DMS 273 treated with DMSO at 0.1 percent for 48 hours (cell line): ENCODE data around the gene FCER2.
"Not testable (repeated sequence)": the region's sequence is repeated elsewhere in the genome, so short reads cannot be mapped to it uniquely, and the experiment has no call there.

Experiments
- DNase-seq: peaks from one replicate; lab custom pipeline; 2025; lab: John Stamatoyannopoulos, UW

FCER2 gene

GRCh38 chr19:7647156-7647555, 54.8 kb downstream of the FCER2 start:
- no peak for DNase-seq

DNA sequence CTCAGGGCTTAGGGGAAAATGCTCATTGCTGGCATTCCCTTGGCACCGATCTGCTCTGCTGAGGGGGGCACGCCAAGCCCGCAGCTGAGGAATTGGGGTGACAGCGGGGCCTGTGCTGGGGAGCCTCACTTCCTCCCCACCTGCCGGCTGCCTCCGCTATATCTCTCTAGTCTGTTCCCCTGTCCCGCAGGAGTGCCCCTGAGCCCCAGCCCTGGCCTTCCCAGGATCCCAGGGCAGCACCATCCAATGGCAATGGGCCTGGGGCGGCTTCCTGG, 55.6 kb downstream of the FCER2 start:
- no peak for DNase-seq

DNA sequence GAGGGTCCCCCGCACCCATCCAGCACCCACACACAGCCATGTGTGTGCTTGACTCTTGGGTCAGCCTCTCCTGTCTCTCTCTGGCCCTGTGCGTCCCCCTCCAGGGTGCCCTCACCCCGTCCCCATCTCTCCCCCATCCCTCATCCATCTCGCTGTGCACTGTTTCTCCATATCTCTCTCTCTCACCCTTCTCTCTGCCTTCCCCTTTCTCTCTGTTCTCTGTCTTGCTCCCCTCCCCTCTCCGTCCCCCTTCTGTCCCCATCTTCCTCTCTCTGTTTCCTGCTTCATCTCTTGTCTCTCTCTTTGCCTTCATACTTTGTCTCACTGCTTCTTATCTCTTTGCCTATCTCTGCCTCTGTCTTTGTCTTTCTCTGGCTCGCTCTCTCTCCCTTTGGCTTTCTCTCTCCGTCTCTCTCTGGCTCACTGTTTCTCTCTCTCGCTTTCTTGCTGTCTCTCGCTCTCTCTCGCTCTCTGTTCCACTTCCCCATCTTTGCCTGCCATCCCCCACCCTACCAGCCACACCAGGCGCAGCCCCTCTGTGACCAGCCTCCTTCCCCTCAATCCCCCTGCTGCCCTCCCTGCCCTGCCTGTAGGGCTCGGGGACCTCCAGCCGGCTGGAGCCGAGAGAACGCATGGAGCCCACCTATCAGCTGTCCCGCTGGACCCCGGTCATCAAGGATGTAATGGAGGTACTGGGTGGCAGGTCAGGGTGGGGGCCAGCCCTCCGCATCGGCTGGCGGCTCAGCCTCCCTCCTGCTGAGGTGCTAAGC, 56.1 kb downstream of the FCER2 start:
- no peak for DNase-seq

- DNase-seq, result no peak
These were observed 56.8 kb downstream of the FCER2 start for GRCh38 chr19:7645163-7645562.

DNA sequence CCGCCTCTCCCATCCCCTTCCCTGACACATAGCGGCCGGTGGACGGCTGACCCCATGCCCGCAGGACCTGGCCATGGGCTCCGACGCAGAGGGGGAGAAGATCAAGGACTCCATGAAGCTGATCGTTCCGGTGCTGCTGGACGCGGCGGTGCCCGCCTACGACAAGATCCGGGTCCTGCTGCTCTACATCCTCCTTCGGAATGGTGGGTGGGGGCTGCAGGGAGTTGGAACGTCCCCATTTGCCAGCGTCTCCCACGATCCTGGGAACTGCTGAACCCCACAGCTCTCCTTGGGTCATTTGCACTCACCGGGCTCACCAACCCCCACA, 57.4 kb downstream of the FCER2 start:
- no peak for DNase-seq

DNA sequence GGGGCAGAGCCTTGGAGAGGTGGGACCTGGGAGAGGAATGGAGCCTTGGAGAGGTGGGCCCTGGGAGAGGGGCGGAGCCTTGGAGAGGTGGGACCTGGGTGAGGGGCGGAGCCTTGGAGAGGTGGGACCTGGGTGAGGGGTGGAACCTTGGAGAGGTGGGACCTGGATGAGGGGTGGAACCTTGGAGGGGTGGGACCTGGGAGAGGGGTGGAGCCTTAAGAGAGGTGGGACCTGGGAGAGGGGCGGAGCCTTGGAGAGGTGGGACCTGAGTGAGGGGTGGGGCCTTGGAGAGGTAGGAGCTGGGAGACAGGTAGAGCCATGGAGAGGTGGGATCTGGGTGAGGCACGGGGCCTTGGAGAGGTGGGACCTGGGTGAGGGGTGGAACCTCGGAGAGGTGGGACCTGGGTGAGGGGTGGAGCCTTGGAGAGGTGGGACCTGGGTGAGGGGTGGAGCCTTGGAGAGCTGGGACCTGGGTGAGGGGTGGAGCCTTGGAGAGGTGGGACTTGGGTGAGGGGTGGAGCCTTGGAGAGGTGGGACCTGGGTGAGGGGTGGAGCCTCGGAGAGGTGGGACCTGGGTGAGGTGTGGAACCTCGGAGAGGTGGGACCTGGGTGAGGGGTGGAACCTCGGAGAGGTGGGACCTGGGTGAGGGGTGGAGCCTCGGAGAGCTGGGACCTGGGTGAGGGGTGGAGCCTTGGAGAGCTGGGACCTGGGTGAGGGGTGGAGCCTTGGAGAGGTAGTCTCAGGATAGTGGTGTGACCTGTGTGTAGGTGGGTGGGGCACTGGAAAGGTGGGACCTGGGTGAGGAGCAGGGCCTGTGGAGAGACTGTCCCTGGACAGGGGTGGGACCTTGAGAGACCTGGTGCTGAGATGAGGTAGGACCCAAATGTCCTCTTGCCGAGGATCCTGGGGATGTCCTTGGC, 58.0 kb downstream of the FCER2 start:
- not testable (repeated sequence) for DNase-seq

GRCh38 chr19:7643031-7643415, 58.9 kb downstream of the FCER2 start:
- DNase-seq, result no peak

- no peak for DNase-seq
These were observed 59.5 kb downstream of the FCER2 start for GRCh38 chr19:7642295-7643030.

DNA sequence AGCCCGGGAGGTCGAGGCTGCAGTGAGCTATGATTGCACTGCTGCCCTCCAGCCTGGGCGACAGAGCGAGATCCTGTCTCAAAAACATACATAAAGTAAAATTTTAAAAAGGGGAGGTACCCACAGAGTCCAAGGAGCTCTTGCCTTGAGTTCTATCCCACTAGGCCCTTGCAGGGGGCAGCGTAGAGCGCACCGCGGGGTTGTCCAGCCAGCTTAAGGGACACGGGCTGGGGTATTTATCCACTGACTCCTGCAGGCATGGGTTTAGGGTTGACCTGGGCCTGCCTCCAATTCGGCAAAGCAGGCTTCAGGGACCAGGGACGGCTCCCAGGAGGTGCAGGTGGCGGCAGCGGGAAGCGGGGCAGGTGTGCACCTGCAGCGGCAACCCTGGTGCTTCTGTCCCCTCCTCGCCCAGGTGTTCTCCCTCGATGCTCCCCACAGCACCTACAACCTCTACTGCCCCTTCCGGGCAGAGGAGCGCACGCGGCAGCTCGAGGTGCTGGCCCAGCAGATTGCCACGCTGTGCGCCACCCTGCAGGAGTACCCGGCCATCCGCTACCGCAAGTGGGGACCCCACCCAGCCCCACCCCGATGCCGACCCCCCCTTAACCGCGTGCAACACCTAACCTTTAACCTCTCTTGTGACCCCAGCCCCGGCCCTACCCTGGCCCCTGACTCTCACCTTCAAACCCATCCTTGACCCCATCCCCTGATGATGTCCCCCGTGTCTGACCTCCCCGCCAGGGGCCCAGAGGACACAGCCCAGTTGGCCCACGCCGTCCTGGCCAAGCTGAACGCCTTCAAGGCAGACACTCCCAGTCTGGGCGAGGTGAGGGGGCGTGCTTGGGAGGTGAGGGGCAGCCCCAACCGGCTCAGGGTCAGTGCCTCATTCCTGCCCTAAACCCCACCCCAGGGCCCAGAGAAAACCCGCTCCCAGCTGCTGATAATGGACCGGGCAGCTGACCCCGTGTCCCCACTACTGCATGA, 60.3 kb downstream of the FCER2 start:
- no peak for DNase-seq

DNA sequence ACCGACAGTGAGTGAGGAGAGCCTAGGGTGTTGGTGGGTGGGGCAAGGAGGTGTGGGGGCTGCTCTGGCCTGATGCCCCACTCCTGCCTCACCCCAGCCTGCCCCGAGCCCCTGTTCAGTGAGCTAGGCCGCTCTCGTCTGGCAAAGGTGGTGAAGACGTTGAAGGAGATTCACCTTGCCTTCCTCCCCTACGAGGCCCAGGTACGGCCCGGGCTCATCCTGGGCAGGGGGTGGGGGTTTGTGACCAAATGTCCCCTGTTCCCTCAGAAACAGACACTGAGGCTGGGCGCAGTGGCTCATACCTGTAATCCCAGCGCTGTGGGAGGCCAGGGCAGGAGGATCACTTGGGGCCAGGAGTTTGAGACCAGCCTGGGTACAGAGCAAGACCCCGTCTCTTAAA, 61.1 kb downstream of the FCER2 start:
- no peak for DNase-seq

DNA sequence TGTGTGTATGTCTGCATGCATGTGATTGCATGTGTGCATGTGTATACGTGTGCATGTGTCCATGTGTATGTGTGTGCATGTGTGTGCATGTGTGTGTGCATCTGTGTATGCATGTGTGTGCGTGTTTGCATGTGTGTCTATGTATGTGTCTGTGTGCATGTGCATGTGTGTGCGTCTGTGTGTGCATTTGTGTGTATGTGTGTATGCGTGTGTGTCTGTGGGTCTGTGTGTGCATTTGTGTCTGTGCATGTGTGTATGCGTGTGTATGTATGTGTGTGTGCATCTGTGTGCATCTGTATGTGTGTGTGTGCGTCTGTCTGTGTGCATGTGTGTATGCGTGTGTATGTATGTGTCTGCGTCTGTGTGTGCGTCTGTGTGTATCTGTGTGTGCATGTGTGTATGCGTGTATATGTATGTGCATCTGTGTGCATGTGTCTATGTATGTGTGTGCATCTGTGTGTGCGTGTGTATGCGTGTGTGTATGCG, 62.0 kb downstream of the FCER2 start:
- DNase-seq, result no peak

DNA sequence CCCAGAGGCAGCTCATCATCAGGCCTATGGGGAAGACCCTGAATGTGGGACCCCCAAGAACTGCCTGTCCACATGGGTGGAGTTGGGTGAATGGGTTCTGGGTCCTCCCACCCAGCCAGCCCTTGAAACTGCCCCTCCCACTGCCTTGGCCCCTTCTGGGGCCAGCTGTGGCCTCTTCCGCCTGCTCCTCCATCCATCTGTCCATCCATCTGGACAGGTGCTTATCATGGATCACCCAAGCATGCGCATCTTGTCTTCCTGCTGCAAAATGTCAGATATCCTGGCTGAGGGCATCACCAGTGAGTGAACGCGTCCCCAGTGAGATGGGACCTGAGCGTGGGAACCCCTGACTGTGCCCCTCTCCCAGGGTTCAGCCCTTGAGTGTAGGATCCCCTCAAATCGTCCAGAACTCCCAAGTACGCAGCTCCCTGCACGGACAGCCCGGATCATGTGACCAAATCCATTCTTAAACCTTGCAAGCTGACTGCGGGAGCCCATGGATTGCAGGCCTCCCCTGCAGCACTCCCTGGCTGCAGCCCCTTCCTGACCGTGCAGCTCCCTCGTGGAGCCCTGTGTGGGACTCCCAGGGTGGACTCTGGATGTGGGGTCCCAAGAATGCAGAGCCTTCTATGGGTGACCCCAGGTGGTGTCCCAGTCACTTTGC, 63.0 kb downstream of the FCER2 start:
- peak; percentile 78 for DNase-seq
